H9 (cell line): ENCODE data around the gene C15orf62. TPM values are rescaled to one million over a fixed set of nuclear protein-coding genes. Genes with fewer than 3 reads are reported as not detected.

Experiments
- DNase-seq: peaks from one replicate; pipeline ENCODE4 v3.0.0-alpha.2; 2017
- H2AFZ ChIP-seq: one replicate; pipeline ENCODE4 v1.6.1; 2013; ENCODE audit warnings: mild to moderate bottlenecking, low read length, control low read depth, moderate library complexity
- H2AK5ac ChIP-seq: 2 replicates; pipeline ENCODE4 v1.6.1; 2013; ENCODE audit warnings: low read length, control low read depth, mixed read lengths; ENCODE audit not compliant: insufficient read length
- H2BK120ac ChIP-seq: one replicate; pipeline ENCODE4 v1.6.1; 2013; ENCODE audit warnings: low read depth, mild to moderate bottlenecking, low read length, control low read depth, inconsistent platforms; ENCODE audit not compliant: poor library complexity, severe bottlenecking
- H2BK12ac ChIP-seq: 2 replicates; pipeline ENCODE4 v1.6.1; 2013; ENCODE audit warnings: low read length, control low read depth, mixed read lengths, low read depth; ENCODE audit not compliant: insufficient read length
- H2BK15ac ChIP-seq: 2 replicates; pipeline ENCODE4 v1.6.1; 2013; ENCODE audit warnings: low read depth, low read length, control low read depth
- H2BK20ac ChIP-seq: one replicate; pipeline ENCODE4 v1.6.1; 2013; ENCODE audit warnings: low read depth, mild to moderate bottlenecking, low read length, control low read depth, inconsistent platforms; ENCODE audit not compliant: poor library complexity, severe bottlenecking
- H2BK5ac ChIP-seq: 2 replicates; pipeline ENCODE4 v1.6.1; 2013; ENCODE audit warnings: low read length, control low read depth, mixed read lengths; ENCODE audit not compliant: insufficient read length
- H3K14ac ChIP-seq: 2 replicates; pipeline ENCODE4 v1.6.1; 2013; ENCODE audit warnings: low read length, control low read depth; ENCODE audit not compliant: insufficient read depth
- H3K18ac ChIP-seq: 2 replicates; pipeline ENCODE4 v1.6.1; 2013; ENCODE audit warnings: low read depth, mild to moderate bottlenecking, mixed read lengths, low read length, control low read depth; ENCODE audit not compliant: insufficient read length
- H3K23ac ChIP-seq: 2 replicates; pipeline ENCODE4 v1.6.1; 2013; ENCODE audit warnings: low read length, control low read depth, mixed read lengths, low read depth; ENCODE audit not compliant: insufficient read length
- H3K23me2 ChIP-seq: 2 replicates; pipeline ENCODE4 v1.6.1; 2013; ENCODE audit warnings: low read depth, mild to moderate bottlenecking, mixed read lengths, low read length, control low read depth; ENCODE audit not compliant: insufficient read length, poor library complexity, severe bottlenecking
- H3K27ac ChIP-seq: 2 replicates; pipeline ENCODE4 v1.5.1; 2013; ENCODE audit warnings: low read length, control low read depth, mixed read lengths, low read depth; ENCODE audit not compliant: insufficient read length
- H3K27me3 ChIP-seq: 2 replicates; pipeline ENCODE4 v1.6.1; 2013; ENCODE audit warnings: low read length, control low read depth, inconsistent platforms; ENCODE audit not compliant: insufficient read depth
- H3K4ac ChIP-seq: 2 replicates; pipeline ENCODE4 v1.6.1; 2013; ENCODE audit warnings: low read depth, mild to moderate bottlenecking, control low read depth, inconsistent platforms, low read length, moderate library complexity
- H3K4me1 ChIP-seq: 2 replicates; pipeline ENCODE4 v1.6.1; 2013; ENCODE audit warnings: low read length, control low read depth, inconsistent platforms; ENCODE audit not compliant: insufficient read depth
- H3K4me2 ChIP-seq: 2 replicates; pipeline ENCODE4 v1.6.1; 2013; ENCODE audit warnings: low read length, control low read depth, mixed read lengths; ENCODE audit not compliant: insufficient read length, insufficient read depth
- H3K56ac ChIP-seq: 2 replicates; pipeline ENCODE4 v1.6.1; 2013; ENCODE audit warnings: low read depth, mild to moderate bottlenecking, mixed read lengths, low read length, control low read depth; ENCODE audit not compliant: insufficient read length
- H3K79me1 ChIP-seq: 2 replicates; pipeline ENCODE4 v1.6.1; 2013; ENCODE audit warnings: low read depth, mild to moderate bottlenecking, moderate library complexity, low read length, control low read depth, inconsistent platforms; ENCODE audit not compliant: insufficient read depth, poor library complexity, severe bottlenecking
- H3K79me2 ChIP-seq: 2 replicates; pipeline ENCODE4 v1.6.1; 2013; ENCODE audit warnings: low read length, control low read depth, inconsistent platforms; ENCODE audit not compliant: insufficient read depth
- H3K9ac ChIP-seq: 2 replicates; pipeline ENCODE4 v1.6.1; 2013; ENCODE audit warnings: low read length, control low read depth, mixed read lengths; ENCODE audit not compliant: insufficient read length; ENCODE audit errors: extremely low read depth
- H3K9me3 ChIP-seq: one replicate; pipeline ENCODE4 v1.6.1; 2013; ENCODE audit warnings: low read depth, low read length, inconsistent platforms; ENCODE audit not compliant: control insufficient read depth
- H3T11ph ChIP-seq: one replicate; pipeline ENCODE4 v1.6.1; 2013; ENCODE audit warnings: mild to moderate bottlenecking, low read length, control low read depth, inconsistent platforms
- H4K20me1 ChIP-seq: one replicate; pipeline ENCODE4 v1.6.1; 2013; ENCODE audit not compliant: control insufficient read depth, insufficient read length, insufficient read depth
- H4K5ac ChIP-seq: 2 replicates; pipeline ENCODE4 v1.6.1; 2013; ENCODE audit warnings: low read depth, mild to moderate bottlenecking, mixed read lengths, low read length, control low read depth; ENCODE audit not compliant: insufficient read length
- H4K8ac ChIP-seq: replicated peaks from 2 replicates; pipeline ENCODE4 v1.6.1; 2013; ENCODE audit warnings: low read length, control low read depth, mixed read lengths, low read depth; ENCODE audit not compliant: insufficient read length
- H4K91ac ChIP-seq: 2 replicates; pipeline ENCODE4 v1.6.1; 2013; ENCODE audit warnings: low read depth, mild to moderate bottlenecking, moderate library complexity, mixed read lengths, low read length, control low read depth; ENCODE audit not compliant: insufficient read length
- H3K27ac Mint-ChIP-seq, 3 experiments: 2 replicates in 2 of 3; 3 replicates in 1 of 3; pipeline ENCODE4 v1.8.0; 2020 to 2021; ENCODE audit warnings: mixed read lengths in 3 of 3, mild to moderate bottlenecking in 1 of 3, moderate library complexity in 1 of 3
- H3K27me3 Mint-ChIP-seq: 2 replicates; pipeline ENCODE4 v1.8.0; 2021; ENCODE audit warnings: low read depth, mild to moderate bottlenecking, moderate library complexity, mixed read lengths
- H3K36me3 Mint-ChIP-seq, 3 experiments: 2 replicates in 2 of 3; 3 replicates in 1 of 3; pipeline ENCODE4 v1.8.0; 2020 to 2021; ENCODE audit warnings: low read depth in 3 of 3, mixed read lengths in 3 of 3; ENCODE audit not compliant: insufficient read depth in 1 of 3
- H3K4me1 Mint-ChIP-seq, 2 experiments: 2 replicates each; pipeline ENCODE4 v1.8.0; 2020; ENCODE audit warnings: mixed read lengths in 2 of 2
- H3K4me3 Mint-ChIP-seq, 2 experiments: 2 replicates in 1 of 2; 3 replicates in 1 of 2; pipeline ENCODE4 v1.8.0; 2020 to 2021; ENCODE audit warnings: mild to moderate bottlenecking in 2 of 2, mixed read lengths in 2 of 2, moderate library complexity in 1 of 2
- H3K9me3 Mint-ChIP-seq, 2 experiments: 2 replicates in 1 of 2; 3 replicates in 1 of 2; pipeline ENCODE4 v1.8.0; 2020; ENCODE audit warnings: mild to moderate bottlenecking in 2 of 2, mixed read lengths in 2 of 2, moderate library complexity in 1 of 2
- WGBS: extraction: QIAGEN DNeasy Blood & Tissue Kit; methylation state at CpG from one replicate; pipeline ENCODE4 v1.1.7; 2013; ENCODE audit warnings: missing lambda C conversion rate, low lambda C conversion rate, mixed read lengths; ENCODE audit not compliant: insufficient read length; ENCODE audit errors: extremely low coverage; 5-methylcytosine and 5-hydroxymethylcytosine counted together
- total RNA-seq: library from RNA; stranded (reverse); gene quantifications from 2 replicates; pipeline ENCODE4 v1.2.1, GENCODE V29; 2021
- TF ChIP-seq, protein P1 (sequence below): fragments of 200-600 bp; sonication (generic); conservative IDR thresholded peaks from 3 replicates; pipeline ENCODE4 v1.8.0; 2021; ENCODE audit warnings: antibody characterized with exemption, mild to moderate bottlenecking

C15orf62 gene
- total RNA-seq, 1 experiment from 2014 or later = 0.70 TPM

DNA sequence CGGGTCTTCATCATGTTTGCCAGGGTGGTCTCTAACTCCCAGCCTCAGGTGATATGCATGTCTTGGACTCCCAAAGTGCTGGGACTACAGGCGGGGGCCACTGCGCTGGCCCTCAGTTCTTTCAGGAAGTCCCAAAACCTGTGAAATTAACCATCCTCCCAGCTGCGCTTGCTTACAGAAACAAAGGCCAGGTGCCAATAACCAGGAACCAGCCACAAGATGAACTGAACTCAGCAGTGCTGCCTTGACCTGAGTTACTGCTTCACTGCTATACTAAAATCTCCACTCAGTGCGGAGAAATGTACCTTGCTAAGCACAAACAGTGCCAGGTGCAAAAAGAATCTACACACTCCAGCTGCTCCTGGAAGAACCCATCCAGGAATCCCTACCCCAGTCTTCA is 9.8 kb upstream of the C15orf62 start:
- Histone ChIP-seq H2BK12ac (no peak overlapping the region), H2BK5ac (no peak overlapping the region), H4K5ac (no peak overlapping the region), H2BK15ac (no peak overlapping the region), H4K8ac (no peak overlapping the region), H3K27ac (no peak overlapping the region), H3K4me2 (no peak overlapping the region), H3K23me2 (no peaks in the 10 kb centered on the region), H3K56ac (no peak overlapping the region), H3K14ac (no peak overlapping the region), H2BK120ac (no peak overlapping the region), H4K20me1 (no peaks in the 10 kb centered on the region), H2AK5ac (no peak overlapping the region), H3T11ph (no peak overlapping the region), H2AFZ (no peak overlapping the region), H3K4ac (no peak overlapping the region), H3K9ac (no peak overlapping the region), H3K9me3 (no peaks in the 10 kb centered on the region), H3K79me1 (no peaks in the 10 kb centered on the region), H3K18ac (no peak overlapping the region), H3K23ac (no peak overlapping the region), H3K4me1 (no peaks in the 10 kb centered on the region), H3K79me2 (no peaks in the 10 kb centered on the region), H3K27me3 (no peaks in the 10 kb centered on the region), H2BK20ac (no peak overlapping the region), H4K91ac (no peak overlapping the region)
- Mint-ChIP-seq H3K9me3 (no peaks in the 10 kb centered on the region), H3K4me1 (peaks cover 14 to 21% of the 10 kb centered on the region in 2 experiments), H3K36me3 (no peaks in the 10 kb centered on the region; a peak in 1 of 7 replicates), H3K4me3 (no peak overlapping the region), H3K27ac (peak overlapping the region in 1 of 3 experiments; percentile 50; a peak in 1 of 7 replicates), H3K27me3 (peaks cover 9% of the 10 kb centered on the region; the same call in 1 of the 2 replicates)
- TF ChIP-seq, protein P1, sequence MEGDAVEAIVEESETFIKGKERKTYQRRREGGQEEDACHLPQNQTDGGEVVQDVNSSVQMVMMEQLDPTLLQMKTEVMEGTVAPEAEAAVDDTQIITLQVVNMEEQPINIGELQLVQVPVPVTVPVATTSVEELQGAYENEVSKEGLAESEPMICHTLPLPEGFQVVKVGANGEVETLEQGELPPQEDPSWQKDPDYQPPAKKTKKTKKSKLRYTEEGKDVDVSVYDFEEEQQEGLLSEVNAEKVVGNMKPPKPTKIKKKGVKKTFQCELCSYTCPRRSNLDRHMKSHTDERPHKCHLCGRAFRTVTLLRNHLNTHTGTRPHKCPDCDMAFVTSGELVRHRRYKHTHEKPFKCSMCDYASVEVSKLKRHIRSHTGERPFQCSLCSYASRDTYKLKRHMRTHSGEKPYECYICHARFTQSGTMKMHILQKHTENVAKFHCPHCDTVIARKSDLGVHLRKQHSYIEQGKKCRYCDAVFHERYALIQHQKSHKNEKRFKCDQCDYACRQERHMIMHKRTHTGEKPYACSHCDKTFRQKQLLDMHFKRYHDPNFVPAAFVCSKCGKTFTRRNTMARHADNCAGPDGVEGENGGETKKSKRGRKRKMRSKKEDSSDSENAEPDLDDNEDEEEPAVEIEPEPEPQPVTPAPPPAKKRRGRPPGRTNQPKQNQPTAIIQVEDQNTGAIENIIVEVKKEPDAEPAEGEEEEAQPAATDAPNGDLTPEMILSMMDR = no peak
- no peak for DNase-seq
- WGBS = no CpG with 5 or more reads among the region's 5 CpGs
